ENCODE results near the gene EXD3. TPM values are rescaled to one million over a fixed set of nuclear protein-coding genes. Genes with fewer than 3 reads are reported as not detected.

EXD3 gene
- total RNA-seq, 1 donor from 2014 or later: 10.8 TPM

DNA sequence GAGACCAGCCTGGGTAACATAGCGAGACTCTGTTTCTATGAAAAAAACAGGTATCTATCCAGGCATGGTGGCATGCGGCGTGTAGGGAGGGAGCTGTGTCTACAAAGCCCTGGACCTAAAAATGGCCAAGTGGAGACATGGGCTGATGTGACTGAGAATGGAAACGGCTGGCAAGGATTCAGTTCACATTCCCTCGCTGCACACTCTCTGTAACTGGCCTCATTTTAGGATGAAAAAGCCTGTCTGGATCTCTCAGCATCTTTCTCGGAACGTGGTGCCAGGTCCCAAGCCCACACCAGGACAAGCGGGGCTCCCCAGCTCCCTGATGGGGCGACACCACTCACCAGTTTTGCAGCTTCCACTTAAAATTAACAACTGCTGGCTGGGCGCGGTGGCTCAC lies 13.4 kb downstream of the EXD3 start:
- peaks cover 3% of the 10 kb centered on the region for H3K27me3 ChIP-seq (ENCODE audit: control insufficient read depth, insufficient read depth, low read length)
- TF ChIP-seq, protein P1, sequence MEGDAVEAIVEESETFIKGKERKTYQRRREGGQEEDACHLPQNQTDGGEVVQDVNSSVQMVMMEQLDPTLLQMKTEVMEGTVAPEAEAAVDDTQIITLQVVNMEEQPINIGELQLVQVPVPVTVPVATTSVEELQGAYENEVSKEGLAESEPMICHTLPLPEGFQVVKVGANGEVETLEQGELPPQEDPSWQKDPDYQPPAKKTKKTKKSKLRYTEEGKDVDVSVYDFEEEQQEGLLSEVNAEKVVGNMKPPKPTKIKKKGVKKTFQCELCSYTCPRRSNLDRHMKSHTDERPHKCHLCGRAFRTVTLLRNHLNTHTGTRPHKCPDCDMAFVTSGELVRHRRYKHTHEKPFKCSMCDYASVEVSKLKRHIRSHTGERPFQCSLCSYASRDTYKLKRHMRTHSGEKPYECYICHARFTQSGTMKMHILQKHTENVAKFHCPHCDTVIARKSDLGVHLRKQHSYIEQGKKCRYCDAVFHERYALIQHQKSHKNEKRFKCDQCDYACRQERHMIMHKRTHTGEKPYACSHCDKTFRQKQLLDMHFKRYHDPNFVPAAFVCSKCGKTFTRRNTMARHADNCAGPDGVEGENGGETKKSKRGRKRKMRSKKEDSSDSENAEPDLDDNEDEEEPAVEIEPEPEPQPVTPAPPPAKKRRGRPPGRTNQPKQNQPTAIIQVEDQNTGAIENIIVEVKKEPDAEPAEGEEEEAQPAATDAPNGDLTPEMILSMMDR (IDR thresholded peaks at IDR 0.05; ENCODE audit: insufficient read depth, low read length, severe bottlenecking): no peak
- H3K36me3 ChIP-seq (ENCODE audit: control insufficient read depth, insufficient read depth, low read length): no peaks in the 10 kb centered on the region
- DNase-seq (ENCODE audit: low read depth) (no peak), FAIRE-seq (no peak)
- H3K4me3 ChIP-seq (ENCODE audit: low read depth, low read length): no peak overlapping the region

DNA sequence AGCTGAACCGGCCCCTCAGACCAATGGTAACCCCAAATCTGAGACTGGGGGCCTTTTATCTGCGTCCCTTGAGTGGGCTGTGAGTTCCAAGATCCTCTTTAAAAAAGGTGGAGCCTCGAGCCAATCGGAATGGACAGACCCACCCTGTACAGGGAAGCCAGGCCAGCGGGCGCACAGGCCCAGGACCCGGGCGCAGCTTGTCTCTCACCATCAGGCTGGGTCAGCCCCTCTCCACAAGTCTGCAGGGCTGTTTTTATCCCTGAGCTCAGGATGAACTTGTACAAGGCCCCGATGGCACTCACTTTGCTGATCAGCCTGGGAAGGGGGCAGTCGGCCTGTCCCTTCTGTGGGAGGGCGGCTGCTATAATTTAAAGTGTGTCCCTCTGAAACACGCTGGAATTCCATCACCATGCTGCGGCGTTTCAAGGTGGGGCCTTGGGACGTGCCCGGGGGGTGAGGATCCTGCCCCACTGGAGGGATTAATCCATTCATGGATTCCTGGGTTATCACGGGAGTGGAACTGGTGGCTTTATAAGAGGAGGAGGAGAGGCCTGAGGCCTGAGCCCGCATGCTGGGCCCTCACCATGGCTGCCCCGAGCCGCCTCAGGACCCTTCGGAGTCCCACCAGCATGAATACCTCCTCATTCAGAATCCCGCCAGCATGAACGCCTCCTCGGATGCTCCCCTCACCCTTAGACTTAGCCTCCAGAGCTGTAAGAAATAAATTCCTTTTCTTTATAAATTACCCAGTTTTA lies 14.1 kb downstream of the EXD3 start:
- H3K36me3 ChIP-seq (ENCODE audit: control insufficient read depth, insufficient read depth, low read length): no peaks in the 10 kb centered on the region
- DNase-seq (ENCODE audit: low read depth) (no peak), FAIRE-seq (no peak)
- H3K4me3 ChIP-seq (ENCODE audit: low read depth, low read length): no peak overlapping the region
- peaks cover 3% of the 10 kb centered on the region for H3K27me3 ChIP-seq (ENCODE audit: control insufficient read depth, insufficient read depth, low read length)
- TF ChIP-seq, protein P1 (IDR thresholded peaks at IDR 0.05; ENCODE audit: insufficient read depth, low read length, severe bottlenecking): no peak

DNA sequence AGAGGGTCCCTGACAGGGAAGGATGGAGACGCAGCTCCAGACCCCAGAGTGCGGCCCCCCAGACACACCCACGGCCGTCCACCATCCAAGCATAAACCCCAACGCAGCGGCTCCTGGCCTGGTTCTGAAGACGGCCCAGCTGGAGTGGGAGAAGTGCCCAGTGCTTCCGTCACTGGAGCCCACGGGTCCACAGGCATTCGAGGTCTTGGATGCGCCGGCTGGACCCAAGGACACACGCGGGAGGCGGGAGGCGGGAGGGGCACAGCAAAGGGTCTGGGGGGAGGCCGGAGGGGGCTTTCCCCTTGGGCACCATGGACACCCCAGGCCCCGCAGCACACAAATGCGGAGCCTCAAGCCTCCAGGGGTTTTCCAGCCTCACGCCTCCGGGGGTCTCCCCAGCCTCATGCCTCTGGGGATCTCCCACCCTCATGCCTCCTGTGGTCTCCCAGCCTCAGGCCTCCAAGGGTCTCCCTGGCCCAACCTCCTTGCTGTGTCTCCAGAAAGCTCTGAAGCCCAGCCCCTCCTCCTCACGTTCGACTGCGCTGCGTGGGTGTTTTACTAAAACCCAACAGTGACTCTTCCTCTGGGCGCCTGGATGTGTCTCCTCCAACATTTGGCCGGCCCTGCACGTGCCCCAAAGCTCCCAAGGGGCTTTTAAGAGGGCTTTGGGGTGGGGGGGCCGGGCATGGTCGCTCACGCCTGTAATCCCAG lies 15.2 kb downstream of the EXD3 start:
- TF ChIP-seq, protein P1 (IDR thresholded peaks at IDR 0.05; ENCODE audit: insufficient read depth, low read length, severe bottlenecking): no peak
- no peaks in the 10 kb centered on the region for H3K36me3 ChIP-seq (ENCODE audit: control insufficient read depth, insufficient read depth, low read length)
- peaks cover 3% of the 10 kb centered on the region for H3K27me3 ChIP-seq (ENCODE audit: control insufficient read depth, insufficient read depth, low read length)
- no peak for FAIRE-seq
- DNase-seq (ENCODE audit: low read depth): no peak
- no peak overlapping the region for H3K4me3 ChIP-seq (ENCODE audit: low read depth, low read length)

GRCh38 chr9:137406876-137407589 lies 15.9 kb downstream of the EXD3 start:
- H3K27me3 ChIP-seq (ENCODE audit: control insufficient read depth, insufficient read depth, low read length): peaks cover 3% of the 10 kb centered on the region
- DNase-seq (ENCODE audit: low read depth) (no peak), FAIRE-seq (no peak)
- H3K4me3 ChIP-seq (ENCODE audit: low read depth, low read length): peak overlapping the region; percentile 23
- TF ChIP-seq, protein P1 (IDR thresholded peaks at IDR 0.05; ENCODE audit: insufficient read depth, low read length, severe bottlenecking): peak; percentile 74
- H3K36me3 ChIP-seq (ENCODE audit: control insufficient read depth, insufficient read depth, low read length): no peaks in the 10 kb centered on the region

GRCh38 chr9:137406085-137406760 lies 16.7 kb downstream of the EXD3 start:
- DNase-seq (ENCODE audit: low read depth): no peak
- Histone ChIP-seq H3K36me3 (ENCODE audit: control insufficient read depth, insufficient read depth, low read length) (no peaks in the 10 kb centered on the region), H3K27me3 (ENCODE audit: control insufficient read depth, insufficient read depth, low read length) (peaks cover 3% of the 10 kb centered on the region), H3K4me3 (ENCODE audit: low read depth, low read length) (no peak overlapping the region)
- TF ChIP-seq, protein P1 (IDR thresholded peaks at IDR 0.05; ENCODE audit: insufficient read depth, low read length, severe bottlenecking): no peak
- no peak for FAIRE-seq

All from bronchial epithelial cell (primary cell).